Activated naive CD4-positive, alpha-beta T cell treated with anti-CD3 and anti-CD28 coated beads, Interleukin-2, amount 50 U/mL, for 24 hours (primary cell): Measurements from ENCODE around the gene ACKR3.

Source experiments
- H3K27ac Mint-ChIP-seq: one replicate; pipeline ENCODE4 v1.8.0; 2021; ENCODE audit warnings: mild to moderate bottlenecking, mixed read lengths
- H3K27me3 Mint-ChIP-seq: one replicate; pipeline ENCODE4 v1.8.0; 2021; ENCODE audit warnings: mixed read lengths
- H3K36me3 Mint-ChIP-seq: one replicate; pipeline ENCODE4 v1.8.0; 2021; ENCODE audit warnings: mixed read lengths
- H3K4me1 Mint-ChIP-seq: one replicate; pipeline ENCODE4 v1.8.0; 2021; ENCODE audit warnings: mixed read lengths
- H3K4me3 Mint-ChIP-seq: one replicate; pipeline ENCODE4 v1.8.0; 2021; ENCODE audit warnings: mild to moderate bottlenecking, mixed read lengths
- H3K9me3 Mint-ChIP-seq: one replicate; pipeline ENCODE4 v1.8.0; 2021; ENCODE audit warnings: mixed read lengths

ACKR3 gene

GRCh38 chr2:236618370-236618769 is 48.7 kb downstream of the ACKR3 start:
- Mint-ChIP-seq H3K4me1 (peaks cover 34% of the 10 kb centered on the region), H3K27me3 (no peaks in the 10 kb centered on the region), H3K9me3 (no peaks in the 10 kb centered on the region), H3K36me3 (no peaks in the 10 kb centered on the region), H3K27ac (no peak overlapping the region), H3K4me3 (no peak overlapping the region)

DNA sequence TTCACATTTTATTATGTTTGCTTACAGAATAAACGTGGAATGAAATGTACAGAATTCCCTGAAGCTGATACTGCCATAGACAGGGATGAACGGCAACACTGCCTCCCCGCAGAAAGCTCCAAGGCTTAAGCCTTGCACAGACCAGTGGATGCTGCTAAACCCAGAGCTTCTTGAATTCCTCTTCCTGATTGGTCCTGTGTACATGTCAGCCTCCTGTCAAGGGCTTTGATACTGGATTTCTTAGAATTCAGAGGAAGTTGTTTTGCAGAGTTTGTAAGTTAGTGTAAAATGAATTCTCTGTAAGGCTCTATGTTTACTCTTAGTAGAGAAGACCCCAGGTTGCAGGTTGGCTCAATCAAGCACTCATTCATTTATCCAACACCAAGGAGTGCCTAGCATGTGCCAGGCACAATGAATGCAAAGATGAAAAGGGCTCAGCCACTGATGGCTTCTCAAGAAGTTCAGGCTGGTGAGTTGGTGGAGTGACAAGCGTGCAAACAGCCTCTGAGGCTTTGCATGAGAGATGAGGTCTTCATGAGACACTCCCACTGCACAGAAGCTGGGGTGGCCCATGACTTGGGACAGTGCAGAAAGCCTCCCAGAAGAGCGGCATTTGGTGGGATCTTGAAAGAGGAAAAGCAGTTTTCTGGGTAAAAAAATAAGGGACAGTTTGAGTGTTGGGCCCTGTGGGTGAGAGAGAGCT is 50.4 kb downstream of the ACKR3 start:
- Mint-ChIP-seq H3K9me3 (no peaks in the 10 kb centered on the region), H3K27ac (no peak overlapping the region), H3K4me1 (peaks cover 34% of the 10 kb centered on the region), H3K4me3 (peak overlapping the region; percentile 30), H3K36me3 (no peaks in the 10 kb centered on the region), H3K27me3 (no peaks in the 10 kb centered on the region)

GRCh38 chr2:236621786-236622185 is 52.2 kb downstream of the ACKR3 start:
- no peak overlapping the region for H3K27ac Mint-ChIP-seq
- H3K9me3 Mint-ChIP-seq: no peaks in the 10 kb centered on the region
- H3K4me1 Mint-ChIP-seq: peaks cover 34% of the 10 kb centered on the region
- H3K36me3 Mint-ChIP-seq: no peaks in the 10 kb centered on the region
- no peak overlapping the region for H3K4me3 Mint-ChIP-seq
- no peaks in the 10 kb centered on the region for H3K27me3 Mint-ChIP-seq

DNA sequence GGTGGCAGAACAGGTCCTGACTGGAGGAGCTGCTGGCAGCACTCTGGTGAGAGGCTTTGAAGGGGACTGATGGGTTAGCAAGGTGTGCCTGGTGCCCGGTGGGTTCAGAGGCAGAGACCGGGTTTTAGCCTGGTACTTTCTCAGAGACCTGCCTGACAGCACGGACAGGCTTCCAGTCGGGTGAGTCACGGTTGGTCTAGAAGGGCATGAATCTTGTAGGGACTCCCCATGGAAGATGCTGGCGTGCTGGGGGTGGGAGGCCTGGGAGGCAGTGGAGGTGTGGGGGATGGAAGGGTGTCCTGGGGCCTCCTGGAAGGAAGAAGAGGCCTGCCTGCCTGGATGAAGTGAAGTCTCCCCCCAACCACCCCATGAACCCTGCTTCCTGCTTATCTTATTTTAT is 52.6 kb downstream of the ACKR3 start:
- H3K4me1 Mint-ChIP-seq: peaks cover 34% of the 10 kb centered on the region
- no peaks in the 10 kb centered on the region for H3K36me3 Mint-ChIP-seq
- H3K9me3 Mint-ChIP-seq: no peaks in the 10 kb centered on the region
- H3K27ac Mint-ChIP-seq: no peak overlapping the region
- H3K27me3 Mint-ChIP-seq: no peaks in the 10 kb centered on the region
- no peak overlapping the region for H3K4me3 Mint-ChIP-seq

DNA sequence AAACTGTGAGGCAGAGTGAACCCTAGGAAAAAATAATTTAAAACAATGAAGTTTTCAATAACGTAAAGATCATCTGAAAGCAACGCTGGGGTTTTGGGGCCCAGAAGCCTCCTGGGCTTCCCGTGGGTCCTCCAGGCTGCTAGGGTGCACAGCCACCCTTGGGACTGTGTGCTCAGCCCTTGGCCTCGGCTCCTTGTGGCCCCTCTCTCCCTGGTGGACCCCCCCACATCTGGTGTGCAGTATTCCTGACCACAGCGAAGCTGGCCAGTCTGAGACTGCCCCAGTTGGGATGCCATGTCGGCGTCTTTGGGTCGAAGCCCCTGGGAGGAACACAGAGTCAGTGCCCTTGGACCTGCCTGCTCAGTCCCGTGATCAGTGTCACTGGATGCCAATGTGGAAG is 53.0 kb downstream of the ACKR3 start:
- Mint-ChIP-seq H3K9me3 (no peaks in the 10 kb centered on the region), H3K27ac (no peak overlapping the region), H3K27me3 (no peaks in the 10 kb centered on the region), H3K4me1 (peaks cover 33% of the 10 kb centered on the region), H3K36me3 (no peaks in the 10 kb centered on the region), H3K4me3 (no peak overlapping the region)

- H3K27ac Mint-ChIP-seq: no peak overlapping the region
Observed at GRCh38 chr2:236623816-236624215, 54.2 kb downstream of the ACKR3 start.

DNA sequence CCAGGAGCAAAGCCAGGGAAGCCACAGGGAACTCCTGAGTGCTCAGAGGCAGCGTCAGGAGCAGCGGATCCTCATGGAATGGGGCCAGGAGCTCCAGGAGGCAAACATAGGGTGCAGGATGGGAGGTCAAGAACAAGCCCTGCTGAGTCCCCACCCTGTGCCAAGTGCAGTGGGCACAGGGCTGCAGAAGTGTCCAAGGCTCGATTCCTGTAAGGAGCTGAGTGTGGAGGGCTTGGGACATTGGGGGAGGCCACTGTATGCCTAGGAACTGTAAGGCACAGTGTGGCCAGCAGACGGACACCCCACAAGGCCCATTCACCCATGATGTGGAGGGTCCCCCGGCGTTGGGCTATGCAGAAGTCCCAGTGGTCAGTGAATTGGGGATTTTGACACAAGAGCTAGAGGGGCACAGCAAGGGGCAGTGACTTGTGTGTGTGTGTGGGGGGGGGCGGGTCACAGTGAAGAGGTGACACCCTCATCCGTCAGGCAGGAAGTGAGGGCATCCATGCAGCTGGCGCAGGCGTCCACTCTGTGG is 55.6 kb downstream of the ACKR3 start:
- no peak overlapping the region for H3K4me3 Mint-ChIP-seq
- no peaks in the 10 kb centered on the region for H3K9me3 Mint-ChIP-seq
- no peak overlapping the region for H3K27ac Mint-ChIP-seq
- H3K36me3 Mint-ChIP-seq: no peaks in the 10 kb centered on the region
- peaks cover 12% of the 10 kb centered on the region for H3K4me1 Mint-ChIP-seq
- H3K27me3 Mint-ChIP-seq: no peaks in the 10 kb centered on the region

More at GRCh38 chr2:236623816-236624215, 54.2 kb downstream of the ACKR3 start:
- Mint-ChIP-seq H3K4me3 (no peak overlapping the region), H3K27me3 (no peaks in the 10 kb centered on the region), H3K4me1 (peaks cover 26% of the 10 kb centered on the region), H3K36me3 (no peaks in the 10 kb centered on the region), H3K9me3 (no peaks in the 10 kb centered on the region)

GRCh38 chr2:236626391-236627150 is 56.9 kb downstream of the ACKR3 start:
- peaks cover under 1% of the 10 kb centered on the region for H3K4me1 Mint-ChIP-seq
- no peaks in the 10 kb centered on the region for H3K36me3 Mint-ChIP-seq
- H3K27ac Mint-ChIP-seq: no peak overlapping the region
- H3K27me3 Mint-ChIP-seq: no peaks in the 10 kb centered on the region
- no peaks in the 10 kb centered on the region for H3K9me3 Mint-ChIP-seq
- H3K4me3 Mint-ChIP-seq: no peak overlapping the region

DNA sequence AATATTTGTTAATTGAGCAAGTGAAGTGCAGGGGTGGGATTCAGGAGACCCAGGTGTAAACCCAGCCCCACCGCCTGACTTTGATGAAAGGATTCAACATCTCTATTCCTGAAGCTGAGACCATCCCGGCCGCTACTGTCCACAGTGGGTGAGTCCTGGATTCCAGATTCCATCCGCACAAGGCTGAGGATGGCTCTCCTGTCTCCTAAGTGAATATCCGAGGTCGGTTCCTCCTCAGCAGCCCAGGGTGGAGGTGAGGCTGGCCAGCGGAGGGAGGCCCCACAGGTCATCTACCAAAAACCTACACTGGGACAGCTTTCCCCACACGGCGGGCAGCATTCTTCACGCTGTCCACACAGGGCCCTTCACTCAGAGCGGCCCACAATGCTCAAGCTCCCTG is 57.6 kb downstream of the ACKR3 start:
- H3K36me3 Mint-ChIP-seq: no peaks in the 10 kb centered on the region
- H3K27me3 Mint-ChIP-seq: no peaks in the 10 kb centered on the region
- H3K27ac Mint-ChIP-seq: no peak overlapping the region
- H3K9me3 Mint-ChIP-seq: no peaks in the 10 kb centered on the region
- no peak overlapping the region for H3K4me3 Mint-ChIP-seq
- H3K4me1 Mint-ChIP-seq: no peaks in the 10 kb centered on the region

GRCh38 chr2:236627841-236628240 is 58.2 kb downstream of the ACKR3 start:
- H3K36me3 Mint-ChIP-seq: no peaks in the 10 kb centered on the region
- H3K27me3 Mint-ChIP-seq: no peaks in the 10 kb centered on the region
- no peaks in the 10 kb centered on the region for H3K9me3 Mint-ChIP-seq
- H3K27ac Mint-ChIP-seq: no peak overlapping the region
- no peak overlapping the region for H3K4me3 Mint-ChIP-seq
- no peaks in the 10 kb centered on the region for H3K4me1 Mint-ChIP-seq

GRCh38 chr2:236628256-236628901 is 58.8 kb downstream of the ACKR3 start:
- no peak overlapping the region for H3K27ac Mint-ChIP-seq
- no peaks in the 10 kb centered on the region for H3K36me3 Mint-ChIP-seq
- no peaks in the 10 kb centered on the region for H3K27me3 Mint-ChIP-seq
- no peaks in the 10 kb centered on the region for H3K4me1 Mint-ChIP-seq
- no peak overlapping the region for H3K4me3 Mint-ChIP-seq
- H3K9me3 Mint-ChIP-seq: no peaks in the 10 kb centered on the region

- Mint-ChIP-seq H3K36me3 (no peaks in the 10 kb centered on the region), H3K27me3 (no peaks in the 10 kb centered on the region), H3K4me3 (no peak overlapping the region), H3K4me1 (no peaks in the 10 kb centered on the region), H3K27ac (no peak overlapping the region), H3K9me3 (no peaks in the 10 kb centered on the region)
Observed at GRCh38 chr2:236628981-236629605, 59.5 kb downstream of the ACKR3 start.

- H3K27ac Mint-ChIP-seq: peak overlapping the region; percentile 49
- H3K27me3 Mint-ChIP-seq: no peaks in the 10 kb centered on the region
- H3K4me1 Mint-ChIP-seq: no peaks in the 10 kb centered on the region
- H3K36me3 Mint-ChIP-seq: no peaks in the 10 kb centered on the region
- no peaks in the 10 kb centered on the region for H3K9me3 Mint-ChIP-seq
- no peak overlapping the region for H3K4me3 Mint-ChIP-seq
Observed at GRCh38 chr2:236629961-236630872, 60.6 kb downstream of the ACKR3 start.

- Mint-ChIP-seq H3K27ac (no peak overlapping the region), H3K27me3 (no peaks in the 10 kb centered on the region), H3K4me3 (no peak overlapping the region), H3K9me3 (no peaks in the 10 kb centered on the region), H3K36me3 (no peaks in the 10 kb centered on the region), H3K4me1 (no peaks in the 10 kb centered on the region)
Observed at GRCh38 chr2:236631281-236631855, 61.7 kb downstream of the ACKR3 start.
